Non-pigmented ciliary epithelial cell (primary cell): ENCODE results near the gene MAF.
A peak's percentile ranks its signal among the peaks of the same experiment; 100 is the strongest.

Source experiments
- DNase-seq: peaks from one replicate; pipeline ENCODE4 v3.0.0-alpha.2; 2010; ENCODE audit warnings: low read depth

The MAF gene

GRCh38 chr16:79612207-79612606 lies 11.7 kb upstream of the MAF start:
- no peak for DNase-seq

GRCh38 chr16:79610771-79611170 lies 10.2 kb upstream of the MAF start:
- DNase-seq = no peak

- DNase-seq = no peak
These were observed 9.3 kb upstream of the MAF start for GRCh38 chr16:79609861-79610260.

- no peak for DNase-seq
These were observed 8.4 kb upstream of the MAF start for GRCh38 chr16:79608976-79609375.

- no peak for DNase-seq
These were observed 7.0 kb upstream of the MAF start for GRCh38 chr16:79607587-79607986.

- DNase-seq = no peak
These were observed 5.5 kb upstream of the MAF start for GRCh38 chr16:79605999-79606398.

- DNase-seq = no peak
These were observed 2.5 kb upstream of the MAF start for GRCh38 chr16:79603055-79603454.

GRCh38 chr16:79602628-79603014 lies 2.1 kb upstream of the MAF start:
- DNase-seq = no peak

- peak; percentile 50 for DNase-seq
These were observed 1.5 kb upstream of the MAF start for GRCh38 chr16:79601931-79602627.

- DNase-seq = no peak
These were observed 774 bp upstream of the MAF start for GRCh38 chr16:79601092-79601930.

GRCh38 chr16:79599837-79600637 lies 500 bp downstream of the MAF start:
- no peak for DNase-seq

- no peak for DNase-seq
These were observed 1.2 kb downstream of the MAF start for GRCh38 chr16:79599256-79599836.

- no peak for DNase-seq
These were observed 2.0 kb downstream of the MAF start for GRCh38 chr16:79598348-79599181.

- no peak for DNase-seq
These were observed 2.5 kb downstream of the MAF start for GRCh38 chr16:79598063-79598347.

- no peak for DNase-seq
These were observed 3.1 kb downstream of the MAF start for GRCh38 chr16:79597277-79598062.

- no peak for DNase-seq
These were observed 4.5 kb downstream of the MAF start for GRCh38 chr16:79595931-79596450.

GRCh38 chr16:79595231-79595641 lies 5.3 kb downstream of the MAF start:
- no peak for DNase-seq

- DNase-seq = no peak
These were observed 6.8 kb downstream of the MAF start for GRCh38 chr16:79593754-79594153.

GRCh38 chr16:79593074-79593531 lies 7.4 kb downstream of the MAF start:
- DNase-seq = no peak

- DNase-seq = no peak
These were observed 8.4 kb downstream of the MAF start for GRCh38 chr16:79592186-79592585.
